Keratinocyte (primary cell): ENCODE measurements around the gene NDUFS7.

Source experiments
- EZH2 ChIP-seq: IDR thresholded peaks from one replicate; pipeline ENCODE4 v1.6.1; 2012; ENCODE audit warnings: inconsistent platforms, mild to moderate bottlenecking, low read length, moderate library complexity
- TF ChIP-seq, protein P1 (sequence below), 3 experiments: IDR thresholded peaks in 1 of 3; conservative IDR thresholded peaks in 1 of 3; optimal IDR thresholded peaks in 1 of 3; 2 replicates in 2 of 3; 3 replicates in 1 of 3; pipeline versions ENCODE3 to v1.5.1; 2011; ENCODE audit warnings: low read length in 3 of 3, mild to moderate bottlenecking in 3 of 3, moderate library complexity in 2 of 3, control low read depth in 1 of 3, inconsistent platforms in 1 of 3; ENCODE audit not compliant: insufficient read depth in 2 of 3; ENCODE audit errors: extremely low read depth in 1 of 3

DNA sequence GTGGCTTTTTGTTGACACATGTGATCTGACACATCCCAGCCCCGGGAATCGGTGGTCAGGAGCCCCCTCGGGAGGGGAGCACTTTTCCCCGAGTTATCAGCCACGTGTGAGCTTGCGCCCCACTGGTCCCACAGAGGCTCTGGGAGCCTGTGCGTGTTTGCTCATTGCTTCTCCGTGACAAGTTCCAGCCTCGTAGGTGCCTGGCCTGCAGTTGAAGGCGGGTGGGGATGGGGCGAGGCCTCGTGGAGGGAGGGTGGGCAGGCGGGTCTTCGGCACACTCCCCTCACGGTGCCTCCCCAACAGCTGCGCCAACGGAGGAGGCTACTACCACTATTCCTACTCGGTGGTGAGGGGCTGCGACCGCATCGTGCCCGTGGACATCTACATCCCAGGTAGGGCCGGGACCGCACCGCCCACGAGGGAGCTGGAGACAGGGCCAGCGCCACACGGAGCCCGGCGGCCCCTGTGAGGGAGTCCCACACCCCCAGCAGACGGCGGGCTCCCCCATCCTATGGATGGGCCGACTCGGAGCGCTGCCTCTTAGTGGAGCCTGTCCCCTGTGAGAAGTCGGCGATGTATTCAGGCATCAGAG is 9.3 kb downstream of the NDUFS7 start:
- TF ChIP-seq, protein P1, sequence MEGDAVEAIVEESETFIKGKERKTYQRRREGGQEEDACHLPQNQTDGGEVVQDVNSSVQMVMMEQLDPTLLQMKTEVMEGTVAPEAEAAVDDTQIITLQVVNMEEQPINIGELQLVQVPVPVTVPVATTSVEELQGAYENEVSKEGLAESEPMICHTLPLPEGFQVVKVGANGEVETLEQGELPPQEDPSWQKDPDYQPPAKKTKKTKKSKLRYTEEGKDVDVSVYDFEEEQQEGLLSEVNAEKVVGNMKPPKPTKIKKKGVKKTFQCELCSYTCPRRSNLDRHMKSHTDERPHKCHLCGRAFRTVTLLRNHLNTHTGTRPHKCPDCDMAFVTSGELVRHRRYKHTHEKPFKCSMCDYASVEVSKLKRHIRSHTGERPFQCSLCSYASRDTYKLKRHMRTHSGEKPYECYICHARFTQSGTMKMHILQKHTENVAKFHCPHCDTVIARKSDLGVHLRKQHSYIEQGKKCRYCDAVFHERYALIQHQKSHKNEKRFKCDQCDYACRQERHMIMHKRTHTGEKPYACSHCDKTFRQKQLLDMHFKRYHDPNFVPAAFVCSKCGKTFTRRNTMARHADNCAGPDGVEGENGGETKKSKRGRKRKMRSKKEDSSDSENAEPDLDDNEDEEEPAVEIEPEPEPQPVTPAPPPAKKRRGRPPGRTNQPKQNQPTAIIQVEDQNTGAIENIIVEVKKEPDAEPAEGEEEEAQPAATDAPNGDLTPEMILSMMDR (optimal IDR thresholded peaks at IDR 0.05 in 1 of 3, IDR thresholded peaks at IDR 0.05 in 1 of 3, conservative IDR thresholded peaks at IDR 0.05 in 1 of 3; ENCODE audit: extremely low read depth in 1 of 3, insufficient read depth in 2 of 3, low read length in 3 of 3): no peak
- TF ChIP-seq EZH2: no peak
